H1 (cell line): ENCODE data around the gene PPIG. TPM values are rescaled to one million over a fixed set of nuclear protein-coding genes. Genes with fewer than 3 reads are reported as not detected.

Experiments
- CBX5 ChIP-seq: fragments of 300-800, 300-1000 bp; sonication (generic); IDR thresholded peaks from 2 replicates; pipeline ENCODE4 v1.7.1; 2016; ENCODE audit warnings: antibody characterized with exemption, low read length, low read depth
- FOSL1 ChIP-seq: IDR thresholded peaks from 2 replicates; pipeline ENCODE4 v1.6.1; 2011; ENCODE audit warnings: mild to moderate bottlenecking, low read depth, low read length, moderate library complexity; ENCODE audit not compliant: insufficient read depth
- MAFK ChIP-seq: IDR thresholded peaks from 2 replicates; pipeline ENCODE4 v1.6.1; 2012; ENCODE audit warnings: low read depth, mild to moderate bottlenecking, improper control_type of control experiment, low read length
- PHF8 ChIP-seq: fragments of 200-600 bp; sonication (generic); conservative IDR thresholded peaks from 2 replicates; pipeline ENCODE4 v1.7.1; 2012; ENCODE audit warnings: low read depth, mild to moderate bottlenecking, inconsistent platforms, low read length, moderate library complexity
- SIN3A ChIP-seq, 2 experiments: IDR thresholded peaks in 1 of 2; conservative IDR thresholded peaks in 1 of 2; 2 replicates each; pipeline ENCODE4 v1.6.1; 2011 to 2012; ENCODE audit warnings: low read length in 2 of 2, improper control_type of control experiment in 1 of 2, low read depth in 1 of 2, mild to moderate bottlenecking in 1 of 2
- polyA plus RNA-seq, 7 experiments: library from polyadenylated mRNA; depleted of rRNA in 3 of 7; stranded (reverse) in 5 of 7; unstranded in 2 of 7; fragments of >200 nt in 5 of 7; fragments of 200-250 nt in 2 of 7; gene quantifications; 1 replicate in 5 of 7; 2 replicates in 1 of 7; 4 replicates in 1 of 7; pipeline versions ENCODE4 v1.2.1 to v1.2.3, GENCODE V29; 2011 to 2013; ENCODE audit warnings: missing spikeins in 2 of 7, mixed read lengths in 2 of 7
- total RNA-seq: library from RNA; stranded (reverse); fragmentation: NEBNext Ultra II Directional; extraction: Animal tissue kit (Norgen Biotek cat#: 25700); gene quantifications from 2 replicates; pipeline ENCODE4 v1.2.1, GENCODE V29; 2021

PPIG gene
- total and polyA plus RNA-seq, 2 of the 8 experiments (the other 6 are each of a cell fraction or from before 2014, with no cell fraction given), result 14.7 to 71.0 TPM

- no peak for TF ChIP-seq PHF8
- no peak for TF ChIP-seq MAFK
- no peak for TF ChIP-seq SIN3A (conservative IDR thresholded peaks at IDR 0.05 in 1 of 2, IDR thresholded peaks at IDR 0.05 in 1 of 2; ENCODE audit: low read depth in 1 of 2, low read length in 2 of 2)
- TF ChIP-seq CBX5, result no peak
- TF ChIP-seq FOSL1, result no peak
Observed at GRCh38 chr2:169599568-169599967, 15.4 kb downstream of the PPIG start (continued).
